HL-60/S4 treated with retinoic acid at 250 ng/mL for 4 days and 3 days (cell line): ENCODE data around the gene TYK2.

Source experiments
- in situ Hi-C: fragments of 300-500 bp; cut with MboI; formaldehyde crosslinking; loops from 2 replicates; pipeline ENCODE4 v1.7.0; 2022; ENCODE audit warnings: low sequenced_read_pairs

Gene TYK2

DNA sequence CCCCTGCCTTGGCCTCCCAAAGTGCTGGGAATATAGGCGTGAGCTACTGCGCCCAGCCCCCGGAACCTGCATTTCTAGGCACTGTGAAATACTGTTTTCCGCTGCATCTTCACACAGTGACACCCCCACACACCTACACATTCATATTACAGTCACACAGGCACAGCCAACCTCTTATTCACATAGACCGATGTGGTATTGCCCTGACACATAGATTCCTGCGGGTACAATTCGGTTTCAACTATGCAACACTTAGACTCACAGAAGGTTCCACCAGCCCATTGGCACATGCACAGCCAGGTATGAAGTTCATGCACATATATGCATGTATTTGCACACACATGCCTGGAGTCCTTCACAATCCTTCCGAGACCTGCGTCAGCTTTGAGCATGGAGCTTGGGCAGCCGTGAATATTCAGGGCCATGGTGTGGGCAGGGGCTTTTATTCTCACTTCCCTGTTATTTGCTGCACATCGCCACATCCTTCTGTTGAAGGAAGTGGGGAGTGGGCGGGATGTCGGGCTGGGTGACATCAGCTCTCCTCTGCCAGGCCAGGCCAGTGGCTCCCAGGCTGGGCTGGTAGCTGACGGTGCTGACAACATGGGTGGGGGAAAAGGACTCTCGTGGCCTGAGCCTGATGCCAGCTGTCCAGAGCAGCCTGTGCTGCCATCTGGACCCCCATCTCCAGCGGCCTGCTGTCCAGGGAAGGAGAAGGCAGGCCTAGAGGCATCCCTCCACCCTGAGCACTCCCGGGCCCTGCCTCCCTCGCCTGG is 28.3 kb upstream of the TYK2 start:
- in situ Hi-C loops, result no loop called here

DNA sequence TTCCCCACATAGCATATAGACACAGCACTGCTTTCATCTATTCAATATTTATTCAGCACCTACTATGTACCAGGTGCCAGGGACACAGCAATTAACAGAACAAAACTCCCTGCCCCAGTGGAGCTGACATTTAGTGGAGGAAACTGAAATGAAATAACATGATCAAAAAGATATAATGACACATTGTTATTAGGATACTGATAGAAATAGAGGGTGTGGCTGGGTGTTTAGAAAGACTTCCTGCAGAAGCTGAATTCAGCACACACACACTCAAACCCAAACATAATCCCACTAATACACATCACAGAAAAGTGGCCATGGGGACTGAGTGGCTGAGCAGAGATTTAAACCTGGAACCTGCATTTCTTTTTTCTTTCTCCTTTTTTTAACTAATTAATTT is 26.7 kb upstream of the TYK2 start:
- in situ Hi-C loops, result no loop called here

DNA sequence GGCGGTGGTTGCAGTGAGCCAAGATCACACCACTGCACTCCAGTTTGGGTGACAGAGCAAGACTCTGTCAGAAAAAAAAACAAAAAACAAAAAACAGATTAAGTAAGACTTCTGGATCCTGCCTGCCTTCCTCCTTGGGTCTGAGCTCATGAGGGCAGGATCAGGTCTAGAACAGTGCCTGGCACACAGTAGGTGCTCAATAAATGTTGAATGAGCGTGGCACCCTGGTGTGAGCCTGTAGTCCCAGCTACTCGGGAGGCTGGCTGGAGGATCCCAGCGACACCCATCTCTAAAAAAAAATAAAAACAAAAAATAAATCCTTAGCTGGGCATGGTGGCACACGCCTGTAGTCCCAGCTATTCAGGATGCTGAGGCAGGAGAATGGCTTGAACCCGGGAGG is 25.8 kb upstream of the TYK2 start:
- in situ Hi-C loops, result no loop called here

DNA sequence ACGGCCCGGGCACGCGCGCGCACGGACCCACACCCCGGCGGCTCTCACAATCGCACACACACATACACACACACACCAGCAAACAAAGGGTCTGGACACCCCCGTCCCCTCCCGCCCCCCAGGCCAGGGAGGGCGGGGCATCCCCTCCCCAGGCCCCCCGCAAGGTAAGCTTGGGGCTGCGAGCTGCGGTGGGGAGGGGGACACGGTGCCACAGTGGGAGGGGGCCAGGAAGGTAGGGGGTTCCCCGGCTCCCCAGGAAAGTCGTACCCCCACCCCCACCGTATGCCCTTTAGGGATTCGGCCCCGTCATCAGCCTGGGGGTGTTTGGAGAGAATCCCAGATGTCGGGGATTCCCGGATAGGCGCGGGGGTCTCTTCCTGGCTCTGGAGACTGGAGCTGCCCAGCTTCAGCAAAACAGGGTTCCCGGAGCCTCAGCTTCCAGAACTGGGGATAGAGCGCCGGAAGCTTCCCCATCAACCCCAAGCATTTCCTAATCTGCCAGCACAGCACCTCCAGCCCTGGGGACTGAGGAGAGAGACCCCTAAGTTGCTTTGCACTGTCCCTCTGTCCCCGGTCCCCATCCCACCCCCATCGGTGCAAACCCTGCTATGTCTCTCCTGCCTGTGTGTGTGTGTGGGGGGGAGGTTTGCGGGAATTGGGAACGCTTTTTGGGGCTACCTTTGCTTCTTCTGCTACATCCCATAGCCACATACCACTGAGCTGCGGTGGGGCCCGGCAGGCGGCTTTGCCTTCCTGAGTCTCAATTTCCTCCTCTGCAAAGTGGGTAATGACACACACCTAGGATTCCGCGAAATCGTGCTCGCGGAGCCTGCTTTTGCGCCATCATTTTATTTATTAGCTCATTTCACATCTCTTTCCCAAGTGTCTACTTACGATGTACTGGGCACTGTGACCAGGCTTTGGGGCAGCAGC is 24.8 kb upstream of the TYK2 start:
- in situ Hi-C loops, result no loop called here

DNA sequence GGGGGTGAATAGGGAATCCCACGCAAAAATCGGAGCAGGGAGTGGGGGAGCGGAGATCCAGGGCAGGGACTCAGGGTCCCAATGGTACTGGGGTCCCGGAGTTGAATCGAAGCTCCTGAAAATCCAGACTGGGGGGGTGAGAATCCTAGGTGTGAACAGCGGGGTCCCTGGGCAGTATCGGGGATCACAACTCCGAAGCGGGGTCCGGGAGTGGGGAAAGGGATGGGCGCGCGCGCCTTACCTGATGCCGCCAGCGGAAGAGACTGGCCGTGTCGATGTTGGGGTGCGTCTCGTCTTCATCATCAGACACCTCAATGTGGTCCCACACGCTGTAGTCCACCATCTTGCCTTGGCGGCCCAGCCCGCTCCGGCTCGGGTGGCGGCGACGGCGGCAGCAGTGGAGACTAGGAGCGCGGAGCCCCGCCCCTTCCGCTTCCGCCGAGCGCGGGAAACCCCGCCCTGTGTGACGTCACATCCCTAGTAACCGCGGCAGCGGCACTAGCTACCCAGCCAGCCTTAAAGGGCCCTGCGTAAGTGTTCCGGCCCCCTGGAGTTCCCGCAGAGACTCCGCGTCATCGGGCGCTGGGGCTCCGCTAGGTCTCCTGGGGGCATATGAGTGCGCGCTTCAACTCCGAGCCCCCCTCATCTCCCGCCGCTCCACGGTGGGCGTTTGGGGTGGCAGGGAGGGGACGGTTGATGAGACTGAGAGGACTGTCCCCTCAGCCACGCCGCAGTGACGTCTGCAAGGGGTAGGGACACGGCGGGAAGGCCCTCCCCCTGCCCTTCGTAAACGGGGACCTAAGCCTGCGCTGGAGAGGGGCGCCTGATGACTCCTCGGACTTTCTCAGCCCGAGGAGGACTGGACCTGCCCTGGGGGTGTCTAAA is 23.0 kb upstream of the TYK2 start, which contains the start of gene CDC37:
TSS of gene CDC37 (minus strand) at position 406 of the 885 bp plus-strand sequence. CDS start at position 343, 63 bp downstream.
- in situ Hi-C loops, result no loop called here

DNA sequence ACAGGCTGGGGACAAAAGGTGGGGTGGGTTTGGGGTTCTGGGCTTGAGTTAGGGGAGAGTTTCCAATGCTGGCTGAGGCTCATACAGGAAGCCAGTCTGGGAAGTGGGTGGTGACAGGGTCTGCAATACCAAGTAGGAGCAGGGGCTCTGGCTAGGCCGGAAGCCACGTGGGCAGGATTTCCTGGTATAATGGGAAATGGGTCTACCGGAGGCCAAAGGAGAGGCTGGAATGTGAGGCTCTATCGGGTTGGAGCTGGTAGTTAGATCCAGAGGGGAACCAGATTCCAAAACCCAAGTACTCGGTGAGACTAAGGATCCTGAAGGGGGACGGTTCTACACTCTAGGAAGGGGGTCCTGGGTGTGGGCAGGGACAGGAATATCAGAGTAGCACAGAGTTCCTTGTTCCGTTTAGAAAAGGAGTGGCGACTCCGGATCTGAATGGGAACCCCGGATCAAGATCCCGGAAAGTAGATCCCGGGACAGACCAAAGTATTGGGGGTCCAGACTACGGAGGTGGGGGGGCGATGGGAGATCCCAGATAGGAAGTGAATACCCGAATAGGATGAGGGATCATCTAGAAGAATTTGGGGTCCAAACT is 22.2 kb upstream of the TYK2 start:
- in situ Hi-C loops, result no loop called here

DNA sequence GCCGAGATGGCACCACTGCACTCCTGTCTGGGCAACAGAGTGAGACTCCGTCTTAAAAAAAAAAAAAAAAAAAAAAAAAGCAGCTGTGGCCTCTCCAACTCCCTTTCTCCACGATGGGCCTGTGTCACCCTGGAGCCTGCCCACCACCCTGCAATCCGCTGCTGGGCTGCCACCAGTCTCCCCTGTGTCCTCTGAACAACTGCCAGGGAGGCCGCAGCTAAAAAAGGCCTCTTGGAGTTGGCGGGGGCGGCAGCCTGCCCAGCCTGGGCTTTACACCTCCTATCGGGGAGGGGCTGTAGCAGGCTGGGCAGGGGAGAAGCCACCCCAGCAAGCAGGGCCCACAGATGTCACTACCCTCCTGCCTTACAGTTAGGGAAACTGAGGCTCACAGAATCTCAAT is 19.5 kb upstream of the TYK2 start:
- in situ Hi-C loops, result loop anchor here (25.0 kb wide), 2 partner anchors 288 to 463 kb away; partner anchors contain the start of genes ANGPTL6, EIF3G, OLFM2 and P2RY11

DNA sequence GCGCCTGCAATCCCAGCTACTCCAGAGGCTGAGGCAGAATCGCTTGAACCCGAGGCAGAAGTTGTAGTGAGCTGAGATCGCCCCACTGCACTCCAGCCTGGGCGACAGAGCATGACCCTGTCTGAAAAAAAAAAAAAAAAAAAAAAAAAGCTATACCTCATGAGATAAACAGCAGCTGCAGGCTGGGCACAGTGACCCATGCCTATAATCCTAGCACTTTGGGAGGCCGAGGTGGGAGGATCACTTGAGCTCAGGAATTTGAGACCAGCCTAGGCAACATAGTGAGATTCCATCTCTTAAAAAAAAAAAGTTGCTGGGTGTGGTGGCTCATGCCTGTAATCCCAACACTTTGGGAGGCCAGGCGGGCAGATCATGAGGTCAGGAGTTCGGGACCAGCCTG is 19.0 kb upstream of the TYK2 start:
- in situ Hi-C loops, result loop anchor here (25.0 kb wide), 2 partner anchors 287 to 462 kb away; partner anchors contain the start of genes ANGPTL6, EIF3G, OLFM2 and P2RY11

DNA sequence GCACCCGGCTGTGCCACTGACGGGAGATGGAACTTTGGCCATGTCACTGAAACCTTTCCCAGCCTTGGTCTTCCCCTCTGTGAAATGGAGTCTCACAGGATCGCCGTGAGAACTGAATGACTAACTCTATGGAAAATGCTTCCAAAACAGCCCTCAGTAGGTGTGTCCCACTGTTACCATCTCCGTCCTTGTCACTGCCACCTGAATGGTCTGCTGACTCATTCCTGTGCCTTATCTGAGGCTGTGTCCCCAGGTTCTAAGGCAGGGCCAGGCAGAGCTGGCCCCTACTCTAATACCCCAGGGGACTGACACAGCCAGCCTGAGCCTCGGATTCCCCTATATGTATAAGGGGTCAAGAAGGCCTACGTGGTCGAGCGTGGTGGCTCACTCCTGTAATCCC is 18.4 kb upstream of the TYK2 start:
- in situ Hi-C loops, result loop anchor here (25.0 kb wide), 2 partner anchors 287 to 462 kb away; partner anchors contain the start of genes ANGPTL6, EIF3G, OLFM2 and P2RY11

DNA sequence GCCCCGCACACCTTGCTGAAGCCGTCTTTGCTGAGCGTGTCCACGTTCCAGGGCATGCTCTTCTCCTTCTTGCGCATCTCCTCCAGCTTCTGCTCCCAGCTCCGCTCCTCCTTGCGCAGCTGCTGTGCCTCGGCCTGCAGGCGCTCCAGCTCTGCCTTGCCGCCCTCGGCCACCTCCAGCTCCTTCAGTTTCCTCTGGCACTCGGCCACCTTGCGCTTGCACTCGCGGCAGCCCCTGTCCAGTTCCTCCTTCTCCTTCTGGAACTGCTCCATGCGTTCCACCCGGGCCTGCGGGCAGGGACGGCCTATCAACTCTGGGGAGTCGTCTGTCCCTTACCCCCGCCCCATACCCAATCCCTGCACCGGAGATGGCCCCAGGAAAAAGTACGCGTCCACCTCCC is 15.5 kb upstream of the TYK2 start:
- in situ Hi-C loops, result loop anchor here (25.0 kb wide), 2 partner anchors 284 to 459 kb away; partner anchors contain the start of genes ANGPTL6, EIF3G, OLFM2 and P2RY11

DNA sequence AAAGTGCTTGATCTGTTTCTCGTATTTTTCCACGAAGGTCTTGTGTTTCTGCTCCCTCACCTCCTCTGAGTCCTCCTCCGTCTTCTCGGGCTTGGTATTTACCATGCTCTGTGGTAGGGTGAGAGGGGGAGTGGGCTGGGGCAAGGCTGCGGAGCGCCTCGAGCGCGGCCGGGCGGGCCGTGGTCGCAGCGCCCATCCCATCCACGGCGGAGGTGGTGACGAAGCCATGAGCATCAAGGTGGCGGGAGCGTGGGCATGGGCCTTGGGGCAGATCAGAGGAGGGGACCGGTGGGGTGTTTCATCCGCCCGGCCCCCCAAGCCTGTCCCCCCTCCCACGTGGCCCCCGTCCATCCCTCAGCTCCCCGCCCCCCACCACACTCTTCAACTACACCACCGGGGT is 15.1 kb upstream of the TYK2 start:
- in situ Hi-C loops, result loop anchor here (25.0 kb wide), 2 partner anchors 283 to 458 kb away; partner anchors contain the start of genes ANGPTL6, EIF3G, OLFM2 and P2RY11

DNA sequence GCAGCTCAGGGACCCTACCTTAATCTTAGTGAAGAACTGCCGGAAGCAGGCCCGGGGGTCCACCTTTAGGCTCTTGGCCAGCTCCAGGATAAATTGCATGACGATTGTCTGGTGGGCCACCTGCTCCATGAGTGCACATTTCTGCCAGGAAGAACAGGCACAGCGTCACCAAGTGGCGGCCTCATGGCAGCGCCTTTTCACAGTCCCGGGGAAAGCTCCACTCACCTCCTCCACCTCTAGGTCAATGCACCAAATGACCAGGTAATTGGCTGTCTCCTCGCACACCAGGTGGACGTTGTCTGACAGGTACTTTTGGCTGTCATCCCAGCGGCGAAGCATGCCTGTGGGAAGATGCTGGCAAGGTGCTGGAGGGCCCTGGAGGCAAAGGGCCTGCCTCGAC is 14.6 kb upstream of the TYK2 start:
- in situ Hi-C loops, result loop anchor here (25.0 kb wide), 2 partner anchors 283 to 458 kb away; partner anchors contain the start of genes ANGPTL6, EIF3G, OLFM2 and P2RY11

DNA sequence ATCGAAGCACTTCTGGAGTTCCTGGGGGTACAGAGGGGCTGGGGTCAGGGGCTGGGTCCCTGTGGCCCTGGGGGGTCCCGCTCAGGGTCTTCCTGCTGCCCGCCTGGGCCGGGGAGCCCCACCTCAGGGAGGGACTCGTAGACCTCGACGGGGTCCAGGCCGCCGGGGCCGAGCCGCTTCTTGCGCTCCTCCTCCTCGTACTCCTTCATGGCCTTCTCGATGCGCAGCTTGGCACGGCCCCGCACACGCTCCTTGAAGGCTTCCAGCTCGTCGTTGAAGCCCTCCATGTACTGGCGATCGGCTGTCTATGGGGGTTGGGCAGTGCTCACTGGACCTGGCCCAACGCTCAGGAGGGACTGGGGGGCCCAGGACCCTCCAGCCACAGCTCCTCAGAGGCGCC is 12.8 kb upstream of the TYK2 start:
- in situ Hi-C loops, result loop anchor here (25.0 kb wide), 2 partner anchors 281 to 456 kb away; partner anchors contain the start of genes ANGPTL6, EIF3G, OLFM2 and P2RY11

DNA sequence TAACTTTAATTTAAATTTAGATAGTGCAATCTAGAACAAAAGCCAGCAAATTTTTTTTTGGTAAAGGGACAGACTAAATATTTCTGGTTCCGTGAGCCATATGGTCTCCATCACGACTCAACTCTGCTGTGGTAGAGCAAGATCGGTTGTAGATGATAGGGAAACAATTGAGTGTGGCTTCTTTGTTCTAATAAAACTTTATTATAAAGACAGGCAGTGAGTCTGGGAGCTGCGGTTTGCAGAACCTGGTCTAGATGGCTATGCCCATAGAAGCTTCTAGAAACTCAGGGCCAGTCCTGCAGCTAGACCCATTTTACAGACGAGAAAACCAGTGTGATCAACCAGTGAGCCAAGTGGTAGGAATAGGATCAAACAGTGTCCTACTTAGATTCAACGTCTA is 11.7 kb upstream of the TYK2 start:
- in situ Hi-C loops, result loop anchor here (25.0 kb wide), 2 partner anchors 280 to 455 kb away; partner anchors contain the start of genes ANGPTL6, EIF3G, OLFM2 and P2RY11

DNA sequence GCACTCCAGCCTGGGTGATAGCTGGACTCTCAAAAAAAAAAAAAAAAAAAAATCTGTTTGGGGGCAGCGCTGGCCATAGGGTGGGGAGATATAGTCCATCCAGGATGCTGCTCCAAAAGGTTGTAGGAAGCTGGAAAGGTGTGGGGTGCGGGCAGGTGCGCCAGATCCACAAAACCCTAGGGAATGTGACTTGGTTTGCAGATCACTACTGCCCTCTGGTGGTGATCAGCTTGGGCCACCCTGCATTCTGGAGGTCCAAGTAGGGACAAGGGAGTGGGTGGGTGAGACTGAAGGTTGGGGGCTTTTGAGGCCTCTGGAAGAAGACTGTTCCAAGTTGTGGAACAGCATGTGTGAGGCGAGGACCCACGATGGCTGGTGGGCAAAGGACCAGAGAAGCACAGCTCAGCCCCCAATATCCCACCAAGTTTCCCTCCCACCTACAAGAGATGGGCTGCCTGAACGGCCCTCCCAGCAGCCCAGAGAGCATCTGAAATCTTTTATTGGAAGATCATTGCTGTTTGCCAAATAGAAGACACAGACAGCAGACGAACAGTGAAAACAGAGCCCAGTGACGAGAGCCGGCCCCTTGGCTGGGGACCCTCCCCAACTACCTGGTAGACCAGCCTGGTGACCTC is 10.4 kb upstream of the TYK2 start:
- in situ Hi-C loops, result loop anchor here (25.0 kb wide), 2 partner anchors 278 to 453 kb away; partner anchors contain the start of genes ANGPTL6, EIF3G, OLFM2 and P2RY11

DNA sequence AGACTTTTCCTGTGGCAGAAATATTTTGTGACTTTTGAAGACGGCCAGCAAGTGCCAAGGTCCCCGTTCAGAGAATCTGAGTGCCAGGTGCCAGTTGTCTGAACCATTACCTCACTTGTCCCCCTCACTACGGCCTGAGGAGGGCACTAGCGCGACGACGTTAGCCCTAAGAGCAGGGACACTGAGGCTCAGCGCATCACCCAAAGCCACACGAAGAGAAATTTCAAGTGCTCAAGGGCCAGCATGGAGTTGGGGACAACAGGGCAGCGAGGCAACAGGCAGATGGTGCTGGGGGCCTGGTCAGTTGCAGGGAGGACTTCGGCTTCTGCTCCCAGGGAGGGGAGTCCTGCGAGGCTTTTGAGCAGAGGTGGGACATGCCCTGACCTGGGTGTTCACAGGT is 9.5 kb upstream of the TYK2 start:
- in situ Hi-C loops, result loop anchor here (5.0 to 25.0 kb wide), 3 partner anchors 118 to 453 kb away; partner anchors contain the start of genes ANGPTL6, EIF3G, ICAM1 and OLFM2

DNA sequence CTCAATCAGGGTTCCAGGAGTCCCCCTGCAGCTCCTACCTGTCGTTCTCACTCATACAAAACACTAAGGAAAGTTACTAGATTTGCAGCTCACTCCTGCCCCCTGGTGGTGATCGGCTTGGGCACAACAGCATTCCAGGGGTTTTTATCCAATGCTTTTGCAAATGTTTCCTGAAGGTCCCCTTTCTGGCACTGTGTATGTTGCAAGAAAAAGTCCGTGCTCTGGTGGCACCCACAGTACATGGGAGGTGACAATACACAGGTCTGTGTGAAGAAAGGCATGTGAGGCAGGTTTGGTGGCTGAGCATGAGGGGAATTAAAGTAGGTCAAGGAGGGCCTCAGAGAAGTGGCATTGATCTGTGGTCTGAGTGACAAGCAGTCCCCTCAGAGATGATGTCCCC is 8.6 kb upstream of the TYK2 start:
- in situ Hi-C loops, result loop anchor here (5.0 to 25.0 kb wide), 3 partner anchors 117 to 452 kb away; partner anchors contain the start of genes ANGPTL6, EIF3G, ICAM1 and OLFM2

DNA sequence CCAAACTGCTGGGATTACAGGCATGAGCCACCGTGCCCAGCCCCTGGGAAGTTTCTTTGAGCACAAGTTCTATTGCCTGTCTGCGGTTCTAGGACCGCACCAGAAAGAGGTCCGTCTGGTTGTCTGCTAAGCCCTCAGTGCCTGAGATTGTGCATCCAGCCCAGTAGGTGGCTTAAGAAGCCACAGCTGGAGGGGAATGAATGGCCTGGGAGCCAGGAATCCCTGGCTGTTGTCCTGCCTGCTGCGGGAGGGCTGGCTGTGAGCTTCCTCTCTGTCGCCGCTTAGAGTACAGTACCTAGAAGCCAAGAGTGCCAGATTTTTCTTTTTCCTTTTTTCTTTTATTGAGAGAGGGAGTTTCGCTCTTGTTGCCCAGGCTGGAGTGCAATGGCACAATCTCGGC is 4.2 kb upstream of the TYK2 start:
- in situ Hi-C loops, result loop anchor here (25.0 kb wide), 2 partner anchors 272 to 447 kb away; partner anchors contain the start of genes ANGPTL6, EIF3G, OLFM2 and P2RY11

DNA sequence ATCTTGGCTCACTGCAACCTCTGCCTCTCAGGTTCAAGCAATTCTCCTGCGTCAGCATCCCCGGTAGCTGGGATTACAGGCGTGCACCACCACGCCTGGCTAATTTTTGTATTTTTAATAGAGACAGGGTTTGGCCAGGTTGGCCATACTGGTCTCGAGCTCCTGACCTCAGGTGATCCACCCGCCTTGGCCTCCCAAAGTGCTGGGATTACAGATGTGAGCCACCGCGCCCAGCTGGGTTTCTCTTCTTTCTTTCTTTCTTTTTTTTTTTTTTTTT is 2.8 kb upstream of the TYK2 start:
- in situ Hi-C loops, result loop anchor here (25.0 kb wide), 2 partner anchors 271 to 446 kb away; partner anchors contain the start of genes ANGPTL6, EIF3G, OLFM2 and P2RY11
